ENCODE results near the gene CTNND2.

DNA sequence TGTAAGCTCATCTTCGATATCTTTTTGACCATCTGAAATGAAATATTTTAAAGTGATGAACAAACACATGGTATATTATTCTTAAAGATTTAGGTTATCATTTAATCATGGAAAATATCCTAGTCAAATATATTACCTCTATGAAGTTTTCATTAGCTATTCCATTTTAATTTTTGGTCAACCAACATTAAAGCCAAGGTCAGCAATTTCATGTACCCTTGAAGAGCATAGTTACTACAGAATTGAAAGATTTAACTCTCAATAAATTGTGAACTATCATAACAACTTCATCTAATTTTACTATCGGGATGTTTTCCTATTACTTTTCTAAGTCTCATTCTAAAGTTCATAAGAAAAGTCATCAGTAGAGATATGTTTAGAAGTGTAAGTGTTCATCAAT, 492.6 kb downstream of the CTNND2 start:
- TF ChIP-seq, protein P1, sequence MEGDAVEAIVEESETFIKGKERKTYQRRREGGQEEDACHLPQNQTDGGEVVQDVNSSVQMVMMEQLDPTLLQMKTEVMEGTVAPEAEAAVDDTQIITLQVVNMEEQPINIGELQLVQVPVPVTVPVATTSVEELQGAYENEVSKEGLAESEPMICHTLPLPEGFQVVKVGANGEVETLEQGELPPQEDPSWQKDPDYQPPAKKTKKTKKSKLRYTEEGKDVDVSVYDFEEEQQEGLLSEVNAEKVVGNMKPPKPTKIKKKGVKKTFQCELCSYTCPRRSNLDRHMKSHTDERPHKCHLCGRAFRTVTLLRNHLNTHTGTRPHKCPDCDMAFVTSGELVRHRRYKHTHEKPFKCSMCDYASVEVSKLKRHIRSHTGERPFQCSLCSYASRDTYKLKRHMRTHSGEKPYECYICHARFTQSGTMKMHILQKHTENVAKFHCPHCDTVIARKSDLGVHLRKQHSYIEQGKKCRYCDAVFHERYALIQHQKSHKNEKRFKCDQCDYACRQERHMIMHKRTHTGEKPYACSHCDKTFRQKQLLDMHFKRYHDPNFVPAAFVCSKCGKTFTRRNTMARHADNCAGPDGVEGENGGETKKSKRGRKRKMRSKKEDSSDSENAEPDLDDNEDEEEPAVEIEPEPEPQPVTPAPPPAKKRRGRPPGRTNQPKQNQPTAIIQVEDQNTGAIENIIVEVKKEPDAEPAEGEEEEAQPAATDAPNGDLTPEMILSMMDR (IDR thresholded peaks at IDR 0.05; ENCODE audit: poor library complexity, severe bottlenecking), result no peak
- TF ChIP-seq SMC3 (conservative IDR thresholded peaks at IDR 0.05; ENCODE audit: poor library complexity), result no peak
- TF ChIP-seq EZH2 (IDR thresholded peaks at IDR 0.05; ENCODE audit: borderline replicate concordance, insufficient read depth, low read length, poor library complexity, severe bottlenecking), result no peak
- TF ChIP-seq TAF1 (IDR thresholded peaks at IDR 0.05; ENCODE audit: low read depth), result no peak
- TF ChIP-seq, protein P2, sequence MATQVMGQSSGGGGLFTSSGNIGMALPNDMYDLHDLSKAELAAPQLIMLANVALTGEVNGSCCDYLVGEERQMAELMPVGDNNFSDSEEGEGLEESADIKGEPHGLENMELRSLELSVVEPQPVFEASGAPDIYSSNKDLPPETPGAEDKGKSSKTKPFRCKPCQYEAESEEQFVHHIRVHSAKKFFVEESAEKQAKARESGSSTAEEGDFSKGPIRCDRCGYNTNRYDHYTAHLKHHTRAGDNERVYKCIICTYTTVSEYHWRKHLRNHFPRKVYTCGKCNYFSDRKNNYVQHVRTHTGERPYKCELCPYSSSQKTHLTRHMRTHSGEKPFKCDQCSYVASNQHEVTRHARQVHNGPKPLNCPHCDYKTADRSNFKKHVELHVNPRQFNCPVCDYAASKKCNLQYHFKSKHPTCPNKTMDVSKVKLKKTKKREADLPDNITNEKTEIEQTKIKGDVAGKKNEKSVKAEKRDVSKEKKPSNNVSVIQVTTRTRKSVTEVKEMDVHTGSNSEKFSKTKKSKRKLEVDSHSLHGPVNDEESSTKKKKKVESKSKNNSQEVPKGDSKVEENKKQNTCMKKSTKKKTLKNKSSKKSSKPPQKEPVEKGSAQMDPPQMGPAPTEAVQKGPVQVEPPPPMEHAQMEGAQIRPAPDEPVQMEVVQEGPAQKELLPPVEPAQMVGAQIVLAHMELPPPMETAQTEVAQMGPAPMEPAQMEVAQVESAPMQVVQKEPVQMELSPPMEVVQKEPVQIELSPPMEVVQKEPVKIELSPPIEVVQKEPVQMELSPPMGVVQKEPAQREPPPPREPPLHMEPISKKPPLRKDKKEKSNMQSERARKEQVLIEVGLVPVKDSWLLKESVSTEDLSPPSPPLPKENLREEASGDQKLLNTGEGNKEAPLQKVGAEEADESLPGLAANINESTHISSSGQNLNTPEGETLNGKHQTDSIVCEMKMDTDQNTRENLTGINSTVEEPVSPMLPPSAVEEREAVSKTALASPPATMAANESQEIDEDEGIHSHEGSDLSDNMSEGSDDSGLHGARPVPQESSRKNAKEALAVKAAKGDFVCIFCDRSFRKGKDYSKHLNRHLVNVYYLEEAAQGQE (IDR thresholded peaks at IDR 0.05; ENCODE audit: borderline replicate concordance), result no peak
